K562 (cell line): ENCODE data around the gene STK31. TPM values are rescaled to one million over a fixed set of nuclear protein-coding genes. Genes with fewer than 3 reads are reported as not detected.
A peak's percentile ranks its signal among the peaks of the same experiment; 100 is the strongest.

Experiments used
- ARID2 ChIP-seq: fragments of 450-650 bp; IDR thresholded peaks from 2 replicates; pipeline ENCODE4 v1.6.1; 2017; ENCODE audit warnings: antibody characterized with exemption, mild to moderate bottlenecking
- CBFA2T3 ChIP-seq: fragments of 450-650 bp; IDR thresholded peaks from 2 replicates; pipeline ENCODE4 v1.6.1; 2017
- CBX3 ChIP-seq, 2 experiments: IDR thresholded peaks; 1 replicate in 1 of 2; 2 replicates in 1 of 2; pipeline ENCODE4 v1.6.1; 2012; ENCODE audit warnings: inconsistent platforms in 2 of 2, low read length in 2 of 2, borderline replicate concordance in 1 of 2, control low read depth in 1 of 2
- ETV6 ChIP-seq, 3 experiments: fragments of 150-350 bp in 1 of 3; sonication (generic) in 1 of 3; formaldehyde crosslinking in 1 of 3; IDR thresholded peaks; 2 replicates each; pipeline versions ENCODE4 v1.6.1 to v1.8.0; 2014 to 2022; ENCODE audit warnings: borderline replicate concordance in 2 of 3, low read depth in 2 of 3, antibody characterized with exemption in 1 of 3, low read length in 1 of 3, mild to moderate bottlenecking in 1 of 3, missing genetic modification reagents in 1 of 3
- GTF2F1 ChIP-seq: IDR thresholded peaks from 2 replicates; pipeline ENCODE4 v1.6.1; 2011; ENCODE audit warnings: low read depth, low read length, improper control_type of control experiment
- JUN ChIP-seq, 2 experiments: sonication (generic) in 1 of 2; formaldehyde crosslinking in 1 of 2; IDR thresholded peaks; 2 replicates each; pipeline versions ENCODE4 v1.6.1 to v1.8.0; 2012 to 2022; ENCODE audit warnings: borderline replicate concordance in 2 of 2, mild to moderate bottlenecking in 2 of 2, improper control_type of control experiment in 1 of 2, low read depth in 1 of 2, low read length in 1 of 2, missing genetic modification reagents in 1 of 2
- NR3C1 ChIP-seq: sonication (generic); formaldehyde crosslinking; IDR thresholded peaks from 2 replicates; pipeline ENCODE4 v1.8.1; 2022; ENCODE audit warnings: missing genetic modification reagents
- SLC30A9 ChIP-seq: fragments of 250-450 bp; sonication (Bioruptor Pico); IDR thresholded peaks from 2 replicates; pipeline ENCODE4 v1.8.0; 2022; ENCODE audit warnings: mild to moderate bottlenecking, moderate library complexity
- SMARCE1 ChIP-seq: fragments of 450-650 bp; IDR thresholded peaks from 2 replicates; pipeline ENCODE4 v1.7.1; 2016; ENCODE audit warnings: mild to moderate bottlenecking
- SMC3 ChIP-seq: conservative IDR thresholded peaks from 2 replicates; pipeline ENCODE4 v1.6.1; 2011; ENCODE audit warnings: low read depth, low read length, improper control_type of control experiment; ENCODE audit not compliant: insufficient read depth
- SNRNP70 ChIP-seq: fragments of 200-400 bp; formaldehyde crosslinking; optimal IDR thresholded peaks from 2 replicates; pipeline ENCODE3; 2017; ENCODE audit warnings: low read depth, low read length
- SREBF1 ChIP-seq: fragments of 150-350 bp; IDR thresholded peaks from 2 replicates; pipeline ENCODE4 v1.6.1; 2014; ENCODE audit warnings: antibody characterized with exemption, low read depth, low read length, borderline replicate concordance
- XRCC4 ChIP-seq: IDR thresholded peaks from one replicate; pipeline ENCODE4 v1.6.1; 2011; ENCODE audit not compliant: insufficient read depth, insufficient read length; ENCODE audit errors: extremely low read depth
- ZEB2 ChIP-seq: fragments of 450-650 bp; IDR thresholded peaks from 2 replicates; pipeline ENCODE4 v1.6.1; 2016
- ZNF644 ChIP-seq: fragments of 200-800 bp; sonication (Bioruptor generic); IDR thresholded peaks from 2 replicates; pipeline ENCODE4 v1.6.1; 2016; ENCODE audit warnings: low read depth, missing genetic modification characterization, missing compliant biosample characterization
- ZNF77 ChIP-seq: fragments of 250-450 bp; sonication (Bioruptor Pico); IDR thresholded peaks from 2 replicates; pipeline ENCODE4 v1.5.0; 2020
- ZSCAN29 ChIP-seq: fragments of 450-650 bp; IDR thresholded peaks from 2 replicates; pipeline ENCODE4 v1.6.1; 2017
- polyA plus RNA-seq, 8 experiments: library from polyadenylated mRNA; depleted of rRNA in 4 of 8; stranded (reverse) in 5 of 8; unstranded in 3 of 8; fragments of >200 nt; fragmentation: Nextera tagmentation in 2 of 8; fragmentation: Illumina TruSeq in 1 of 8; extraction: Ambion mirVana in 2 of 8; extraction: Trizol in 1 of 8; gene quantifications; 2 replicates each; pipeline versions ENCODE4 v1.2.1 to v1.2.3, GENCODE V29; 2011 to 2014; ENCODE audit warnings: inconsistent platforms in 1 of 8, missing spikeins in 1 of 8
- total RNA-seq, 7 experiments: library from RNA; depleted of rRNA in 6 of 7; stranded (reverse); fragments of >200 nt in 6 of 7; fragmentation: Illumina TruSeq in 2 of 7; extraction: Trizol in 2 of 7; gene quantifications; 2 replicates each; pipeline versions ENCODE4 v1.2.1 to v1.2.3, GENCODE V29; 2011 to 2021; ENCODE audit warnings: low replicate concordance in 1 of 7
- TF ChIP-seq, protein P1 (sequence below): sonication (generic); formaldehyde crosslinking; IDR thresholded peaks from 2 replicates; pipeline ENCODE4 v1.8.1; 2023; ENCODE audit warnings: missing genetic modification reagents, mild to moderate bottlenecking, borderline replicate concordance
- TF ChIP-seq, protein P2 (sequence below), 2 experiments: fragments of 150-350 bp in 1 of 2; IDR thresholded peaks; 2 replicates each; pipeline ENCODE4 v1.6.1; 2012 to 2016; ENCODE audit warnings: low read depth in 2 of 2, low read length in 2 of 2, mild to moderate bottlenecking in 1 of 2, moderate library complexity in 1 of 2
- TF ChIP-seq, protein P3 (sequence below): sonication (generic); formaldehyde crosslinking; IDR thresholded peaks from 2 replicates; pipeline ENCODE4 v1.5.0; 2020; ENCODE audit warnings: missing genetic modification reagents

The STK31 gene
- total and polyA plus RNA-seq, 9 of the 15 experiments (the other 6 are each of a cell fraction or from before 2014, with no cell fraction given), result 0.09 to 1.2 (median 0.26) TPM

DNA sequence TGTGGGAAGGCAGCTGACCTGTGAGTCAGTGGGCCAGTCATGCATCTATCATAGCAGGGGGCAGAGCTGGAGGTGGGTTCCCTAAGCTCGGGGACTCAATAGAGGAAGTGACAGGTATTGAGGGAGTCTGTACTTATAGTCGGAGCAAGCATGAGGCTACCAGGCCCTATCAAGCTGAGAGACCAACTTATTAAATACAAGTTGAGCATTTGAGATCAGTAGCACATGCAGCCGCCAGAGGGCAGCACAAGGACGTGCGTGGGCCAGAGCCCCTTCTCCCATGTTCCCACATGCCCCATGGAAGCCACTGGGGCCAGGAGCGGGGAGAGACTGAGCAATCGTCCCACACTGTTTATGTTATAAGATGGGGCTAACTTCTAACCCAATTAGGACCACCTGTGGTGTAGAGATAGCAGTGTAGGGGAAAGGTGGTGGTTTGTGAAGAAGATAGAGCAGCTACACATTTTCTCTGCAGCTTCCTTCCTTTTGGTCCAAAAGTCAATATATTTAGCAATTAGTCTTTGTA lies 13.0 kb upstream of the STK31 start (continued):
- TF ChIP-seq, protein P1, sequence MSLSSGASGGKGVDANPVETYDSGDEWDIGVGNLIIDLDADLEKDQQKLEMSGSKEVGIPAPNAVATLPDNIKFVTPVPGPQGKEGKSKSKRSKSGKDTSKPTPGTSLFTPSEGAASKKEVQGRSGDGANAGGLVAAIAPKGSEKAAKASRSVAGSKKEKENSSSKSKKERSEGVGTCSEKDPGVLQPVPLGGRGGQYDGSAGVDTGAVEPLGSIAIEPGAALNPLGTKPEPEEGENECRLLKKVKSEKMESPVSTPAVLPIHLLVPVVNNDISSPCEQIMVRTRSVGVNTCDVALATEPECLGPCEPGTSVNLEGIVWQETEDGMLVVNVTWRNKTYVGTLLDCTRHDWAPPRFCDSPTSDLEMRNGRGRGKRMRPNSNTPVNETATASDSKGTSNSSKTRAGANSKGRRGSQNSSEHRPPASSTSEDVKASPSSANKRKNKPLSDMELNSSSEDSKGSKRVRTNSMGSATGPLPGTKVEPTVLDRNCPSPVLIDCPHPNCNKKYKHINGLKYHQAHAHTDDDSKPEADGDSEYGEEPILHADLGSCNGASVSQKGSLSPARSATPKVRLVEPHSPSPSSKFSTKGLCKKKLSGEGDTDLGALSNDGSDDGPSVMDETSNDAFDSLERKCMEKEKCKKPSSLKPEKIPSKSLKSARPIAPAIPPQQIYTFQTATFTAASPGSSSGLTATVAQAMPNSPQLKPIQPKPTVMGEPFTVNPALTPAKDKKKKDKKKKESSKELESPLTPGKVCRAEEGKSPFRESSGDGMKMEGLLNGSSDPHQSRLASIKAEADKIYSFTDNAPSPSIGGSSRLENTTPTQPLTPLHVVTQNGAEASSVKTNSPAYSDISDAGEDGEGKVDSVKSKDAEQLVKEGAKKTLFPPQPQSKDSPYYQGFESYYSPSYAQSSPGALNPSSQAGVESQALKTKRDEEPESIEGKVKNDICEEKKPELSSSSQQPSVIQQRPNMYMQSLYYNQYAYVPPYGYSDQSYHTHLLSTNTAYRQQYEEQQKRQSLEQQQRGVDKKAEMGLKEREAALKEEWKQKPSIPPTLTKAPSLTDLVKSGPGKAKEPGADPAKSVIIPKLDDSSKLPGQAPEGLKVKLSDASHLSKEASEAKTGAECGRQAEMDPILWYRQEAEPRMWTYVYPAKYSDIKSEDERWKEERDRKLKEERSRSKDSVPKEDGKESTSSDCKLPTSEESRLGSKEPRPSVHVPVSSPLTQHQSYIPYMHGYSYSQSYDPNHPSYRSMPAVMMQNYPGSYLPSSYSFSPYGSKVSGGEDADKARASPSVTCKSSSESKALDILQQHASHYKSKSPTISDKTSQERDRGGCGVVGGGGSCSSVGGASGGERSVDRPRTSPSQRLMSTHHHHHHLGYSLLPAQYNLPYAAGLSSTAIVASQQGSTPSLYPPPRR, result no peak
- no peak for TF ChIP-seq ZNF644 (tag)
- TF ChIP-seq SNRNP70, result no peak
- no peak for TF ChIP-seq JUN (IDR thresholded peaks at IDR 0.05; ENCODE audit: borderline replicate concordance, low read depth, low read length)
- TF ChIP-seq JUN (CRISPR knock-in tag; IDR thresholded peaks at IDR 0.05; ENCODE audit: borderline replicate concordance), result no peak
- TF ChIP-seq SMC3, result peak; percentile 88
- TF ChIP-seq CBFA2T3, result peak; percentile 59; the same call in 1 of the 2 replicates
- TF ChIP-seq, protein P2, sequence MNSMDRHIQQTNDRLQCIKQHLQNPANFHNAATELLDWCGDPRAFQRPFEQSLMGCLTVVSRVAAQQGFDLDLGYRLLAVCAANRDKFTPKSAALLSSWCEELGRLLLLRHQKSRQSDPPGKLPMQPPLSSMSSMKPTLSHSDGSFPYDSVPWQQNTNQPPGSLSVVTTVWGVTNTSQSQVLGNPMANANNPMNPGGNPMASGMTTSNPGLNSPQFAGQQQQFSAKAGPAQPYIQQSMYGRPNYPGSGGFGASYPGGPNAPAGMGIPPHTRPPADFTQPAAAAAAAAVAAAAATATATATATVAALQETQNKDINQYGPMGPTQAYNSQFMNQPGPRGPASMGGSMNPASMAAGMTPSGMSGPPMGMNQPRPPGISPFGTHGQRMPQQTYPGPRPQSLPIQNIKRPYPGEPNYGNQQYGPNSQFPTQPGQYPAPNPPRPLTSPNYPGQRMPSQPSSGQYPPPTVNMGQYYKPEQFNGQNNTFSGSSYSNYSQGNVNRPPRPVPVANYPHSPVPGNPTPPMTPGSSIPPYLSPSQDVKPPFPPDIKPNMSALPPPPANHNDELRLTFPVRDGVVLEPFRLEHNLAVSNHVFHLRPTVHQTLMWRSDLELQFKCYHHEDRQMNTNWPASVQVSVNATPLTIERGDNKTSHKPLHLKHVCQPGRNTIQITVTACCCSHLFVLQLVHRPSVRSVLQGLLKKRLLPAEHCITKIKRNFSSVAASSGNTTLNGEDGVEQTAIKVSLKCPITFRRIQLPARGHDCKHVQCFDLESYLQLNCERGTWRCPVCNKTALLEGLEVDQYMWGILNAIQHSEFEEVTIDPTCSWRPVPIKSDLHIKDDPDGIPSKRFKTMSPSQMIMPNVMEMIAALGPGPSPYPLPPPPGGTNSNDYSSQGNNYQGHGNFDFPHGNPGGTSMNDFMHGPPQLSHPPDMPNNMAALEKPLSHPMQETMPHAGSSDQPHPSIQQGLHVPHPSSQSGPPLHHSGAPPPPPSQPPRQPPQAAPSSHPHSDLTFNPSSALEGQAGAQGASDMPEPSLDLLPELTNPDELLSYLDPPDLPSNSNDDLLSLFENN (IDR thresholded peaks at IDR 0.05; ENCODE audit: low read depth in 2 of 2, low read length in 2 of 2), result 0 out of 4 replicates have a peak, but pooled peaks of 1 of the 2 experiments have one; percentile 44
- TF ChIP-seq XRCC4, result no peak
- no peak for TF ChIP-seq ZSCAN29
- TF ChIP-seq ARID2, result peak; percentile 31; the same call in 1 of the 2 replicates
- TF ChIP-seq GTF2F1, result no peak
- TF ChIP-seq SMARCE1, result no peak
- no peak for TF ChIP-seq ZEB2
- peak in 1 of 2 experiments; percentile 34; a peak in 1 of 3 replicates for TF ChIP-seq CBX3 (IDR thresholded peaks at IDR 0.05; ENCODE audit: borderline replicate concordance in 1 of 2, low read length in 2 of 2)
- no peak for TF ChIP-seq ZNF77 (CRISPR knock-in tag)
- no peak for TF ChIP-seq ETV6 (IDR thresholded peaks at IDR 0.05; ENCODE audit: borderline replicate concordance in 1 of 2, low read depth in 2 of 2, low read length in 1 of 2)
- TF ChIP-seq ETV6 (CRISPR knock-in tag; IDR thresholded peaks at IDR 0.05; ENCODE audit: borderline replicate concordance), result no peak
- no peak for TF ChIP-seq NR3C1 (CRISPR knock-in tag)
- TF ChIP-seq, protein P3, sequence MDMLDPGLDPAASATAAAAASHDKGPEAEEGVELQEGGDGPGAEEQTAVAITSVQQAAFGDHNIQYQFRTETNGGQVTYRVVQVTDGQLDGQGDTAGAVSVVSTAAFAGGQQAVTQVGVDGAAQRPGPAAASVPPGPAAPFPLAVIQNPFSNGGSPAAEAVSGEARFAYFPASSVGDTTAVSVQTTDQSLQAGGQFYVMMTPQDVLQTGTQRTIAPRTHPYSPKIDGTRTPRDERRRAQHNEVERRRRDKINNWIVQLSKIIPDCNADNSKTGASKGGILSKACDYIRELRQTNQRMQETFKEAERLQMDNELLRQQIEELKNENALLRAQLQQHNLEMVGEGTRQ (CRISPR knock-in tag), result no peak
- TF ChIP-seq SLC30A9 (CRISPR knock-in tag), result no peak
- TF ChIP-seq SREBF1, result no peak
